Adrenal gland (tissue), 12 donors: Measurements from ENCODE around the gene CD34. TPM values are rescaled to one million over a fixed set of nuclear protein-coding genes. Genes with fewer than 3 reads are reported as not detected.
"Not testable (repeated sequence)": the region's sequence is repeated elsewhere in the genome, so short reads cannot be mapped to it uniquely, and the experiment has no call there.

ENCODE experiments used
- DNase-seq, 7 donors: peaks; one replicate each; pipeline ENCODE4 v3.0.0-alpha.2; 2019 to 2020
- H3K27ac ChIP-seq, 5 donors: fragments of 200-600 bp; sonication (generic) in 4 of 5; 1 replicate in 3 of 5; 2 replicates in 2 of 5; pipeline versions ENCODE4 v1.5.1 to v1.8.0; 2016 to 2020; ENCODE audit warnings: mild to moderate bottlenecking in 1 of 5
- H3K27me3 ChIP-seq: fragments of 200-600 bp; 2 replicates; pipeline ENCODE4 v1.8.0; 2021
- H3K36me3 ChIP-seq, 2 donors: fragments of 200-600 bp; replicated peaks in 1 of 2; 1 replicate in 1 of 2; 2 replicates in 1 of 2; pipeline versions ENCODE4 v1.5.1 to v1.8.0; 2018 to 2022
- H3K4me1 ChIP-seq, 2 donors: fragments of 200-600 bp; replicated peaks in 1 of 2; 1 replicate in 1 of 2; 2 replicates in 1 of 2; pipeline versions ENCODE4 v1.5.1 to v1.8.0; 2018 to 2021
- H3K4me3 ChIP-seq, 4 donors: fragments of 200-600 bp; sonication (generic) in 3 of 4; one replicate each; pipeline ENCODE4 v1.5.1; 2016 to 2018
- H3K9me3 ChIP-seq, 3 donors: fragments of 200-600 bp; sonication (generic) in 1 of 3; replicated peaks in 1 of 3; 1 replicate in 2 of 3; 2 replicates in 1 of 3; pipeline versions ENCODE4 v1.5.1 to v1.8.0; 2016 to 2021
- CTCF ChIP-seq, 6 experiments: fragments of 450-650 bp in 4 of 6; fragments of 200-600 bp in 2 of 6; sonication (generic) in 1 of 6; IDR thresholded peaks; 1 replicate in 5 of 6; 2 replicates in 1 of 6; pipeline versions ENCODE4 v1.5.1 to v1.8.0; 2016 to 2021; ENCODE audit warnings: antibody characterized with exemption in 6 of 6, mild to moderate bottlenecking in 2 of 6, moderate library complexity in 1 of 6
- POLR2A ChIP-seq, 2 donors: fragments of 450-650 bp; IDR thresholded peaks; one replicate each; pipeline ENCODE4 v1.6.1; 2017; ENCODE audit warnings: antibody characterized with exemption in 2 of 2, mild to moderate bottlenecking in 2 of 2, moderate library complexity in 1 of 2
- WGBS, 4 donors: extraction: QIAGEN DNeasy Blood & Tissue Kit in 2 of 4; methylation state at CpG; one replicate each; pipeline versions ENCODE4 v1.1.5 to v1.1.7; 2013 to 2017; 5-methylcytosine and 5-hydroxymethylcytosine counted together
- intact Hi-C, 2 donors: fragments of 100-400 bp; cut with DNase I; formaldehyde crosslinking; loops; one replicate each; pipeline versions ENCODE4 v1.14.1 to v1.15.0; 2022 to 2023
- polyA plus RNA-seq, 3 donors: library from polyadenylated mRNA; stranded (reverse); fragments of 200-250 nt in 2 of 3; fragments of 350-450 nt in 1 of 3; fragmentation: Illumina TruSeq in 1 of 3; extraction: RNeasy Lipid Tissue Mini Kit (QIAGEN cat#74804) in 1 of 3; gene quantifications; one replicate each; pipeline ENCODE4 v1.2.3, GENCODE V29; 2013 to 2014
- total RNA-seq, 9 donors: library from RNA; depleted of rRNA in 4 of 9; stranded (reverse); fragments of >200 nt in 4 of 9; fragments of 120-200 nt in 1 of 9; fragmentation: NEBNext Ultra II Directional in 1 of 9; extraction: Animal tissue kit (Norgen Biotek cat#: 25700) in 1 of 9; gene quantifications; one replicate each; pipeline versions ENCODE4 v1.1.0 to v1.2.4, GENCODE V29; 2013 to 2023
- donor health status: healthy with polysubstance abuse.
- donor health status: Bipolar disorder and iron deficiency.
- donor health status: DM: yes; HTN: yes; CAD: no.
- donor health status: DM: no; HTN: no; CAD: no.
- donor health status: DM: no; HTN: no; CAD: no.
- donor health status: DM: yes; HTN: yes; CAD: no.

Gene CD34
- total and polyA plus RNA-seq, 12 donors: 9.0 to 48.6 (median 28.1) TPM

GRCh38 chr1:207926984-207927383 is 16.1 kb upstream of the CD34 start:
- TF ChIP-seq CTCF (IDR thresholded peaks at IDR 0.05) (no peak), POLR2A (IDR thresholded peaks at IDR 0.05) (no peak)
- DNase-seq: no peak
- Histone ChIP-seq H3K27me3 (no peaks in the 10 kb centered on the region), H3K9me3 (no peaks in the 10 kb centered on the region), H3K4me3 (no peak overlapping the region), H3K4me1 (peaks cover 0 to 18% of the 10 kb centered on the region in 2 donors), H3K36me3 (no peaks in the 10 kb centered on the region), H3K27ac (no peak overlapping the region)
- intact Hi-C loops: no loop called here
- 81 to 90% (median 88%) methylated on average over 1 of the region's 1 CpG for WGBS, 4 donors

- H3K4me3 ChIP-seq, H3K36me3 ChIP-seq, intact Hi-C loops, H3K9me3 ChIP-seq, DNase-seq, H3K27ac ChIP-seq, H3K27me3 ChIP-seq: not testable (repeated sequence)
- peaks cover 0 to 18% of the 10 kb centered on the region in 2 donors for H3K4me1 ChIP-seq
- WGBS, 4 donors: 92 to 96% (median 93%) methylated on average over 3 of the region's 3 CpGs
Observed at GRCh38 chr1:207925969-207926368, 15.0 kb upstream of the CD34 start.

- intact Hi-C loops: no loop called here
- peak in 2 of 7 donors; percentile 15 to 43 for DNase-seq
- Histone ChIP-seq H3K27ac (peak overlapping the region in 2 of 5 donors; percentile 20 to 56), H3K9me3 (no peaks in the 10 kb centered on the region), H3K27me3 (no peaks in the 10 kb centered on the region), H3K4me1 (peaks cover 0 to 18% of the 10 kb centered on the region in 2 donors), H3K4me3 (no peak overlapping the region), H3K36me3 (no peaks in the 10 kb centered on the region)
- 44 to 59% (median 56%) methylated on average over 4 to 8 of the region's 8 CpGs for WGBS, 4 donors
- TF ChIP-seq CTCF (IDR thresholded peaks at IDR 0.05) (no peak), POLR2A (IDR thresholded peaks at IDR 0.05) (no peak)
Observed at GRCh38 chr1:207925210-207925609, 14.3 kb upstream of the CD34 start.

DNA sequence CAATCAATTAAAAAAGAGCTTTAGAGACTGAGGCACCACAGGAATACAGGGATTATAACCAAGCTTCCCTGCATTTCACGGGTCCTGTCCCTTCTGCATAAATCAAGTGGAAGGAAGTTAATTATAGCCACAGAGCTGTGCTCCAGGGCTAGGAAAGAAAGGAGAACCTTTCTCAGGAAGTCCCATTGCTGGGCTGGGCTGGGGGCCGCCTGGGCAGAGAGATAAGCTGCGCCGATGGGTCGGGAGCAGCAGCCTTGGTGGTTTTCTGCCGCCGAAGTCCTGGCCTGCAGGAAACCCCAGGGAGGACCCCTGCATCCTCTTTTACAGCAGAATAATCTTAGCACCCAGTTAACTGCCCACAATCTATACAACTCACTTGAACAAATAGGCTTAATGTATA is 12.6 kb upstream of the CD34 start:
- Histone ChIP-seq H3K4me1 (peaks cover 0 to 23% of the 10 kb centered on the region in 2 donors), H3K9me3 (no peaks in the 10 kb centered on the region), H3K4me3 (no peak overlapping the region), H3K27ac (peak overlapping the region in 2 of 5 donors; percentile 42 to 83), H3K27me3 (no peaks in the 10 kb centered on the region), H3K36me3 (no peaks in the 10 kb centered on the region)
- intact Hi-C loops: no loop called here
- DNase-seq: peak in 3 of 7 donors; percentile 30 to 68 (median 54)
- 38 to 61% (median 53%) methylated on average over 7 of the region's 7 CpGs for WGBS, 4 donors
- TF ChIP-seq POLR2A (IDR thresholded peaks at IDR 0.05) (no peak), CTCF (IDR thresholded peaks at IDR 0.05) (no peak)

DNA sequence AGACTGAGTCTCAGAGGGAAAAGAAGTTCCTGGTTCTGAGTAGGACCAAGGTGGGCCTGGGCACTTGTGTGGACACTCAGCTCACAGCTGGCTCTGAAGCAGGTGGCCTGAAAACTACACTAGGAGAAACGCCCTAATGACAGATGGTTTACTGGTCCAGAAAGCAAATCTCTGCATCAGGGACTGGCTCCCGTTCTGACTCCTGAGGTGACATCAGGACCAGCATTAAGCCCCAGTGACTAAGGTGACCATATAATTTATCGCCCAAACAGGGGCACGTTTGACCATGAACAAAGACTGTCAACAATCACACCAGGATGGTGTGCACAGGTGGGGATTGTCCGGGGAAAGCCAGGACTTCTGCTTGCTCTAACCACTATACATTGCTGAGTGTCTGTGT is 12.2 kb upstream of the CD34 start:
- H3K27ac ChIP-seq: peak overlapping the region in 2 of 5 donors; percentile 42 to 83
- H3K9me3 ChIP-seq: no peaks in the 10 kb centered on the region
- no peak for TF ChIP-seq CTCF (IDR thresholded peaks at IDR 0.05)
- no peak for TF ChIP-seq POLR2A (IDR thresholded peaks at IDR 0.05)
- WGBS, 4 donors: 60 to 64% (median 61%) methylated on average over 3 to 5 of the region's 5 CpGs
- H3K4me1 ChIP-seq: peaks cover 0 to 23% of the 10 kb centered on the region in 2 donors
- DNase-seq: no peak
- H3K27me3 ChIP-seq: no peaks in the 10 kb centered on the region
- intact Hi-C loops: no loop called here
- no peak overlapping the region for H3K4me3 ChIP-seq
- H3K36me3 ChIP-seq: no peaks in the 10 kb centered on the region
